Mucosa of descending colon (tissue), 3 donors: ENCODE data around the gene MAGEA8. TPM values are rescaled to one million over a fixed set of nuclear protein-coding genes. Genes with fewer than 3 reads are reported as not detected.
"Not testable (repeated sequence)": the region's sequence is repeated elsewhere in the genome, so short reads cannot be mapped to it uniquely, and the experiment has no call there.

ENCODE experiments used
- ATAC-seq: fragments of 200-7000 bp; cut with Tn5 transposase; one replicate; pipeline ENCODE4 v1.9.1; 2020; ENCODE audit warnings: mild to moderate bottlenecking, moderate library complexity
- DNase-seq, 3 donors: peaks; one replicate each; pipeline ENCODE4 v3.0.0-alpha.2; 2020
- H3K36me3 ChIP-seq: fragments of 200-600 bp; one replicate; pipeline ENCODE4 v1.8.0; 2021; ENCODE audit warnings: low read depth, mild to moderate bottlenecking
- H3K4me1 ChIP-seq: fragments of 200-600 bp; one replicate; pipeline ENCODE4 v1.8.0; 2021; ENCODE audit warnings: low read depth, mild to moderate bottlenecking
- H3K4me3 ChIP-seq: fragments of 200-600 bp; one replicate; pipeline ENCODE4 v1.8.0; 2021; ENCODE audit warnings: mild to moderate bottlenecking
- H3K9me3 ChIP-seq: fragments of 200-600 bp; one replicate; pipeline ENCODE4 v1.8.0; 2021; ENCODE audit warnings: mild to moderate bottlenecking
- CTCF ChIP-seq: fragments of 200-600 bp; IDR thresholded peaks from one replicate; pipeline ENCODE4 v1.8.0; 2022; ENCODE audit warnings: antibody characterized with exemption, mild to moderate bottlenecking
- intact Hi-C, 2 donors: fragments of 100-400 bp; cut with DNase I in 1 of 2; cut with micrococcal nuclease in 1 of 2; formaldehyde crosslinking; loops; one replicate each; pipeline versions ENCODE4 v1.11.0 to v1.11.1; 2022; cut with DNase I, micrococcal nuclease
- total RNA-seq, 3 donors: library from RNA; stranded (reverse); fragmentation: NEBNext Ultra II Directional in 2 of 3; extraction: Animal tissue kit (Norgen Biotek cat#: 25700) in 2 of 3; gene quantifications; one replicate each; pipeline versions ENCODE4 v1.2.1 to v1.2.4, GENCODE V29; 2021 to 2023
- donor health status: DM: no; HTN: no; CAD: no; lungs with moderate emphysema.
- donor health status: DM: no; HTN: no; CAD: no.
- donor health status: DM: no; HTN: yes; CAD: no.

MAGEA8 gene
- total RNA-seq, 3 donors from 2014 or later: not detected

- Histone ChIP-seq H3K9me3 (no peaks in the 10 kb centered on the region), H3K4me1 (no peaks in the 10 kb centered on the region), H3K4me3 (no peak overlapping the region), H3K36me3 (no peaks in the 10 kb centered on the region)
- ATAC-seq: no peak
- no peak for DNase-seq
- intact Hi-C loops: no loop called here
- TF ChIP-seq CTCF: no peak
Observed at GRCh38 chrX:149908308-149908707, 27.3 kb downstream of the MAGEA8 start.

GRCh38 chrX:149908727-149909126 is 27.7 kb downstream of the MAGEA8 start:
- H3K4me3 ChIP-seq: no peak overlapping the region
- no peak for DNase-seq
- no peak for TF ChIP-seq CTCF
- no peaks in the 10 kb centered on the region for H3K4me1 ChIP-seq
- no peaks in the 10 kb centered on the region for H3K9me3 ChIP-seq
- H3K36me3 ChIP-seq: no peaks in the 10 kb centered on the region
- no peak for ATAC-seq
- intact Hi-C loops: no loop called here

GRCh38 chrX:149909324-149910177 is 28.6 kb downstream of the MAGEA8 start:
- intact Hi-C loops: no loop called here
- Histone ChIP-seq H3K9me3 (no peaks in the 10 kb centered on the region), H3K36me3 (no peaks in the 10 kb centered on the region), H3K4me1 (no peaks in the 10 kb centered on the region), H3K4me3 (no peak overlapping the region)
- ATAC-seq: no peak
- no peak for DNase-seq
- TF ChIP-seq CTCF: no peak

GRCh38 chrX:149910178-149910695 is 29.3 kb downstream of the MAGEA8 start:
- intact Hi-C loops: no loop called here
- DNase-seq (no peak), ATAC-seq (no peak)
- TF ChIP-seq CTCF: no peak
- Histone ChIP-seq H3K4me1 (no peaks in the 10 kb centered on the region), H3K4me3 (no peak overlapping the region), H3K9me3 (no peaks in the 10 kb centered on the region), H3K36me3 (no peaks in the 10 kb centered on the region)

- TF ChIP-seq CTCF: no peak
- ATAC-seq: no peak
- DNase-seq: no peak
- Histone ChIP-seq H3K4me1 (no peaks in the 10 kb centered on the region), H3K36me3 (no peaks in the 10 kb centered on the region), H3K9me3 (no peaks in the 10 kb centered on the region), H3K4me3 (no peak overlapping the region)
- intact Hi-C loops: no loop called here
Observed at GRCh38 chrX:149916745-149917392, 35.9 kb downstream of the MAGEA8 start.

- ATAC-seq, DNase-seq, H3K4me1 ChIP-seq, H3K36me3 ChIP-seq, H3K4me3 ChIP-seq, H3K9me3 ChIP-seq, intact Hi-C loops: not testable (repeated sequence)
Observed at GRCh38 chrX:149923836-149924235, 42.9 kb downstream of the MAGEA8 start.

- intact Hi-C loops, ATAC-seq: not testable (repeated sequence)
Observed at GRCh38 chrX:149924434-149924833, 43.5 kb downstream of the MAGEA8 start.

GRCh38 chrX:149927245-149927963 is 46.4 kb downstream of the MAGEA8 start:
- H3K9me3 ChIP-seq, H3K4me3 ChIP-seq, intact Hi-C loops, DNase-seq, H3K4me1 ChIP-seq, ATAC-seq, H3K36me3 ChIP-seq: not testable (repeated sequence)

More at GRCh38 chrX:149924434-149924833, 43.5 kb downstream of the MAGEA8 start:
- not testable (repeated sequence) for DNase-seq, H3K4me1 ChIP-seq, H3K36me3 ChIP-seq, H3K9me3 ChIP-seq, H3K4me3 ChIP-seq
